SKM-1 (cell line): ENCODE results near the gene CAMTA1.

Experiments used
- DNase-seq: peaks from one replicate; lab custom pipeline; 2025; ENCODE audit not compliant: unreplicated experiment; lab: John Stamatoyannopoulos, UW

Gene CAMTA1

GRCh38 chr1:7648761-7649384 lies 863.6 kb downstream of the CAMTA1 start:
- peak; percentile 87 for DNase-seq

GRCh38 chr1:7650801-7651200 lies 865.5 kb downstream of the CAMTA1 start:
- DNase-seq: no peak

- no peak for DNase-seq
Observed at GRCh38 chr1:7651203-7651602, 865.9 kb downstream of the CAMTA1 start.

- DNase-seq: no peak
Observed at GRCh38 chr1:7652061-7652460, 866.8 kb downstream of the CAMTA1 start.

- no peak for DNase-seq
Observed at GRCh38 chr1:7652515-7653098, 867.4 kb downstream of the CAMTA1 start.

GRCh38 chr1:7654725-7655124 lies 869.5 kb downstream of the CAMTA1 start:
- DNase-seq: no peak

GRCh38 chr1:7655354-7655753 lies 870.1 kb downstream of the CAMTA1 start:
- no peak for DNase-seq

- no peak for DNase-seq
Observed at GRCh38 chr1:7656557-7657215, 871.4 kb downstream of the CAMTA1 start.

GRCh38 chr1:7657287-7658016 lies 872.2 kb downstream of the CAMTA1 start:
- DNase-seq: no peak

- DNase-seq: no peak
Observed at GRCh38 chr1:7658099-7658498, 872.8 kb downstream of the CAMTA1 start.

GRCh38 chr1:7659514-7659913 lies 874.3 kb downstream of the CAMTA1 start:
- no peak for DNase-seq

GRCh38 chr1:7663451-7664146 lies 878.3 kb downstream of the CAMTA1 start:
- DNase-seq: no peak

GRCh38 chr1:7664147-7664892 lies 879.1 kb downstream of the CAMTA1 start:
- DNase-seq: no peak

GRCh38 chr1:7664893-7665250 lies 879.6 kb downstream of the CAMTA1 start:
- DNase-seq: no peak

- DNase-seq: no peak
Observed at GRCh38 chr1:7666249-7666648, 881.0 kb downstream of the CAMTA1 start.

- DNase-seq: no peak
Observed at GRCh38 chr1:7667159-7667558, 881.9 kb downstream of the CAMTA1 start.

GRCh38 chr1:7667625-7668218 lies 882.5 kb downstream of the CAMTA1 start:
- peak; percentile 42 for DNase-seq

- DNase-seq: no peak
Observed at GRCh38 chr1:7669559-7670311, 884.5 kb downstream of the CAMTA1 start.

- DNase-seq: no peak
Observed at GRCh38 chr1:7670334-7671145, 885.3 kb downstream of the CAMTA1 start.
